OCI-LY3 (cell line): ENCODE measurements around the gene PAQR5.

Experiments used
- EZH2phosphoT487 ChIP-seq: fragments of 200-600 bp; shearing (Covaris generic); IDR thresholded peaks from 2 replicates; pipeline ENCODE4 v1.6.1; 2018; ENCODE audit warnings: antibody characterized with exemption, mixed run types, low read depth
- TF ChIP-seq, protein P1 (sequence below): fragments of 200-600, 300-600 bp; sonication (generic); IDR thresholded peaks from 2 replicates; pipeline ENCODE4 v1.5.1; 2014; ENCODE audit warnings: antibody characterized with exemption, low read length, low read depth

- TF ChIP-seq, protein P1, sequence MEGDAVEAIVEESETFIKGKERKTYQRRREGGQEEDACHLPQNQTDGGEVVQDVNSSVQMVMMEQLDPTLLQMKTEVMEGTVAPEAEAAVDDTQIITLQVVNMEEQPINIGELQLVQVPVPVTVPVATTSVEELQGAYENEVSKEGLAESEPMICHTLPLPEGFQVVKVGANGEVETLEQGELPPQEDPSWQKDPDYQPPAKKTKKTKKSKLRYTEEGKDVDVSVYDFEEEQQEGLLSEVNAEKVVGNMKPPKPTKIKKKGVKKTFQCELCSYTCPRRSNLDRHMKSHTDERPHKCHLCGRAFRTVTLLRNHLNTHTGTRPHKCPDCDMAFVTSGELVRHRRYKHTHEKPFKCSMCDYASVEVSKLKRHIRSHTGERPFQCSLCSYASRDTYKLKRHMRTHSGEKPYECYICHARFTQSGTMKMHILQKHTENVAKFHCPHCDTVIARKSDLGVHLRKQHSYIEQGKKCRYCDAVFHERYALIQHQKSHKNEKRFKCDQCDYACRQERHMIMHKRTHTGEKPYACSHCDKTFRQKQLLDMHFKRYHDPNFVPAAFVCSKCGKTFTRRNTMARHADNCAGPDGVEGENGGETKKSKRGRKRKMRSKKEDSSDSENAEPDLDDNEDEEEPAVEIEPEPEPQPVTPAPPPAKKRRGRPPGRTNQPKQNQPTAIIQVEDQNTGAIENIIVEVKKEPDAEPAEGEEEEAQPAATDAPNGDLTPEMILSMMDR = no peak
- no peak for TF ChIP-seq EZH2phosphoT487
These were observed 47.4 kb downstream of the PAQR5 start for GRCh38 chr15:69346112-69346511.
